Fibroblast of peridontal ligament (primary cell): Measurements from ENCODE around the gene RBKS.

ENCODE experiments used
- DNase-seq: peaks from one replicate; pipeline ENCODE4 v3.0.0-alpha.2; 2010; ENCODE audit errors: extremely low read depth

RBKS gene

GRCh38 chr2:27799646-27800010 lies 90.6 kb downstream of the RBKS start:
- no peak for DNase-seq

- peak; percentile 100 for DNase-seq
These were observed 91.1 kb downstream of the RBKS start for GRCh38 chr2:27798948-27799645.

- no peak for DNase-seq
These were observed 91.7 kb downstream of the RBKS start for GRCh38 chr2:27798486-27798885.

GRCh38 chr2:27797841-27798240 lies 92.3 kb downstream of the RBKS start:
- DNase-seq, result no peak

GRCh38 chr2:27796791-27797765 lies 93.1 kb downstream of the RBKS start:
- DNase-seq, result peak; percentile 54

- peak; percentile 75 for DNase-seq
These were observed 94.3 kb downstream of the RBKS start for GRCh38 chr2:27795868-27796277.

- DNase-seq, result no peak
These were observed 94.9 kb downstream of the RBKS start for GRCh38 chr2:27795093-27795834.

GRCh38 chr2:27792759-27793158 lies 97.4 kb downstream of the RBKS start:
- peak; percentile 74 for DNase-seq

- DNase-seq, result no peak
These were observed 99.4 kb downstream of the RBKS start for GRCh38 chr2:27790796-27791195.

- DNase-seq, result no peak
These were observed 107.5 kb downstream of the RBKS start for GRCh38 chr2:27782701-27783100.

- no peak for DNase-seq
These were observed 108.7 kb downstream of the RBKS start for GRCh38 chr2:27781496-27781895.

- DNase-seq, result no peak
These were observed 110.7 kb downstream of the RBKS start for GRCh38 chr2:27779417-27780055.

GRCh38 chr2:27776696-27777095 lies 113.5 kb downstream of the RBKS start:
- no peak for DNase-seq

GRCh38 chr2:27776097-27776496 lies 114.1 kb downstream of the RBKS start:
- no peak for DNase-seq

- DNase-seq, result no peak
These were observed 116.2 kb downstream of the RBKS start for GRCh38 chr2:27773959-27774358.

GRCh38 chr2:27772804-27773203 lies 117.4 kb downstream of the RBKS start:
- DNase-seq, result no peak

- DNase-seq, result peak; percentile 85
These were observed 118.4 kb downstream of the RBKS start, which contains the start of gene MRPL33 for GRCh38 chr2:27771548-27772335. MRPL33 (plus strand) TSS chr2:27771719; CDS start chr2:27771778, 59 bp downstream.

- no peak for DNase-seq
These were observed 119.0 kb downstream of the RBKS start for GRCh38 chr2:27771202-27771547.

GRCh38 chr2:27766287-27766661 lies 123.9 kb downstream of the RBKS start:
- no peak for DNase-seq

- peak; percentile 24 for DNase-seq
These were observed 124.4 kb downstream of the RBKS start for GRCh38 chr2:27765621-27766286.
